Stimulated activated CD8-positive, alpha-beta memory T cell treated with anti-CD3 and anti-CD28 coated beads, Interleukin-12 subunit alpha, Interleukin-12 subunit beta, amount 100 ng/mL, for 4 hours (primary cell): ENCODE measurements around the gene DHRS7B.

Experiments
- DNase-seq: peaks from one replicate; pipeline ENCODE4 v3.0.0-alpha.2; 2020; ENCODE audit warnings: low read depth

Gene DHRS7B

GRCh38 chr17:21240369-21241055 is 113.7 kb downstream of the DHRS7B start:
- DNase-seq: no peak
